HG03432 (cell line): ENCODE data around the gene HAO2.
"Not testable (repeated sequence)": the region's sequence is repeated elsewhere in the genome, so short reads cannot be mapped to it uniquely, and the experiment has no call there.

ENCODE experiments used
- ATAC-seq: cut with Tn5 transposase; IDR thresholded peaks from one replicate; pipeline ENCODE4 v1.9.1; 2021; ENCODE audit warnings: mild to moderate bottlenecking, moderate library complexity; ENCODE audit not compliant: unreplicated experiment

The HAO2 gene

GRCh38 chr1:119341372-119341947 lies 27.1 kb upstream of the HAO2 start:
- ATAC-seq: no peak

GRCh38 chr1:119345398-119345797 lies 23.2 kb upstream of the HAO2 start:
- no peak for ATAC-seq

- ATAC-seq: peak; percentile 67
Measured at GRCh38 chr1:119347858-119348257, 20.7 kb upstream of the HAO2 start.

- ATAC-seq: no peak
Measured at GRCh38 chr1:119348941-119349340, 19.6 kb upstream of the HAO2 start.

- ATAC-seq: not testable (repeated sequence)
Measured at GRCh38 chr1:119350866-119351265, 17.7 kb upstream of the HAO2 start.

GRCh38 chr1:119351997-119352396 lies 16.6 kb upstream of the HAO2 start:
- no peak for ATAC-seq

GRCh38 chr1:119353836-119354235 lies 14.7 kb upstream of the HAO2 start:
- ATAC-seq: no peak

- ATAC-seq: no peak
Measured at GRCh38 chr1:119358636-119359035, 9.9 kb upstream of the HAO2 start.

- ATAC-seq: no peak
Measured at GRCh38 chr1:119359730-119360129, 8.9 kb upstream of the HAO2 start.

GRCh38 chr1:119361205-119361604 lies 7.4 kb upstream of the HAO2 start:
- no peak for ATAC-seq

- ATAC-seq: no peak
Measured at GRCh38 chr1:119361620-119362344, 6.8 kb upstream of the HAO2 start.

- ATAC-seq: no peak
Measured at GRCh38 chr1:119363162-119363561, 5.4 kb upstream of the HAO2 start.

GRCh38 chr1:119364640-119365039 lies 3.9 kb upstream of the HAO2 start:
- ATAC-seq: no peak

- peak; percentile 50 for ATAC-seq
Measured at GRCh38 chr1:119366424-119366823, 2.2 kb upstream of the HAO2 start.

- no peak for ATAC-seq
Measured at GRCh38 chr1:119367432-119368124, 1.0 kb upstream of the HAO2 start.

GRCh38 chr1:119370748-119371147 lies 2.2 kb downstream of the HAO2 start:
- ATAC-seq: no peak

GRCh38 chr1:119371815-119372214 lies 3.2 kb downstream of the HAO2 start:
- no peak for ATAC-seq

GRCh38 chr1:119372503-119373086 lies 4.0 kb downstream of the HAO2 start:
- peak; percentile 74 for ATAC-seq

GRCh38 chr1:119373465-119373864 lies 4.9 kb downstream of the HAO2 start:
- peak; percentile 50 for ATAC-seq

- ATAC-seq: no peak
Measured at GRCh38 chr1:119374208-119374874, 5.8 kb downstream of the HAO2 start.

- ATAC-seq: no peak
Measured at GRCh38 chr1:119375366-119375765, 6.8 kb downstream of the HAO2 start.
